ENCODE measurements around the gene CIITA. TPM values are rescaled to one million over a fixed set of nuclear protein-coding genes. Genes with fewer than 3 reads are reported as not detected.

The CIITA gene
- total and polyA plus RNA-seq, 10 of the 15 experiments (the other 5 are each of a cell fraction or from before 2014, with no cell fraction given), result 11.5 to 145 (median 49.7) TPM

- TF ChIP-seq ZNF592 (IDR thresholded peaks at IDR 0.05) (peak; percentile 65; the same call in 1 of the 2 replicates), SUZ12 (IDR thresholded peaks at IDR 0.05; ENCODE audit: unreplicated experiment) (no peak), NFIC (IDR thresholded peaks at IDR 0.05; ENCODE audit: low read depth, low read length) (no peak), TCF7 (IDR thresholded peaks at IDR 0.05; ENCODE audit: borderline replicate concordance) (no peak), SKIL (IDR thresholded peaks at IDR 0.05; ENCODE audit: low read depth, poor library complexity, severe bottlenecking) (peak; percentile 58), HSF1 (IDR thresholded peaks at IDR 0.05; ENCODE audit: low read depth, low read length) (no peak), MLLT1 (IDR thresholded peaks at IDR 0.05) (no peak), EP300 (IDR thresholded peaks at IDR 0.05; ENCODE audit: borderline replicate concordance in 1 of 2, control insufficient read depth in 1 of 2, low read depth in 2 of 2, low read length in 2 of 2) (peak in 1 of 2 experiments; percentile 64; a peak in 1 of 4 replicates), ZBED1 (IDR thresholded peaks at IDR 0.05; ENCODE audit: borderline replicate concordance) (no peak), ATF2 (IDR thresholded peaks at IDR 0.05; ENCODE audit: low read length) (no peak), BCL11A (IDR thresholded peaks at IDR 0.05; ENCODE audit: low read depth, low read length) (no peak), SMARCA5 (IDR thresholded peaks at IDR 0.05) (0 out of 2 replicates have a peak, but pooled peaks have one; percentile 57), ZBTB4 (CRISPR knock-in tag; IDR thresholded peaks at IDR 0.05) (no peak)
These were observed 104.8 kb downstream of the CIITA start (continued) for GRCh38 chr16:10981697-10982216.
